SK-N-MC (cell line): ENCODE data around the gene LNX1.

ENCODE experiments used
- EZH2 ChIP-seq: fragments of 200-600 bp; sonication (generic); IDR thresholded peaks from one replicate; pipeline ENCODE4 v1.6.1; 2017; ENCODE audit warnings: antibody characterized with exemption
- POLR2AphosphoS5 ChIP-seq: IDR thresholded peaks from 2 replicates; pipeline ENCODE4 v1.6.1; 2012; ENCODE audit warnings: mild to moderate bottlenecking, low read depth, low read length, borderline replicate concordance

- TF ChIP-seq POLR2AphosphoS5 (no peak), EZH2 (no peak)
Observed at GRCh38 chr4:53552711-53553110, 38.6 kb downstream of the LNX1 start.
